ENCODE results near the gene NEK11.

DNA sequence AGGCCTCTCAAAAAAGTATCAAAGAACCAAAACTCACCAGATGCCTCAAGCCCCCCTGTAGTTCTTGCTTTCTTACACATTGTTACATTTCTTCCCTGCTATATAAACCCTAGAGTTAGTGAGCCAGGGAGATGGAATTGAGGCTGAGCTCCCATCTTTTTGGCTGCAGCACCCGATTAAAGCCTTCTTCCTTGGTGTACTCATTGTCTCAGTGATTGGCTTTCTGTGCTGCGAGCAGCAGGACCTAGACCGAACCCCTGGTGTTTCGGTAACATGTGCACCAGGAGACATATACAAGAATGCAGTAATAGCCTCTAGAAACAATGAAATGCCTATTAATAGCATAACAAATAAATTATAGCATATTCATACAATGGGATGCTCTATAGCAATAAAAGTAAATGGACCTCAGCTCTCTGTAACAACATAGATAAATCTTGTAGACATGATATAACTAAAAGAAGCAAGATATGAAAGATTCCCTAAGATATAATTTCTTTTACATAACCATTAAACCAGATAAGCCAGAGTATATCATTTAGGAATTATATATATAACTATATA, 174.0 kb downstream of the NEK11 start:
- TF ChIP-seq, protein P1, sequence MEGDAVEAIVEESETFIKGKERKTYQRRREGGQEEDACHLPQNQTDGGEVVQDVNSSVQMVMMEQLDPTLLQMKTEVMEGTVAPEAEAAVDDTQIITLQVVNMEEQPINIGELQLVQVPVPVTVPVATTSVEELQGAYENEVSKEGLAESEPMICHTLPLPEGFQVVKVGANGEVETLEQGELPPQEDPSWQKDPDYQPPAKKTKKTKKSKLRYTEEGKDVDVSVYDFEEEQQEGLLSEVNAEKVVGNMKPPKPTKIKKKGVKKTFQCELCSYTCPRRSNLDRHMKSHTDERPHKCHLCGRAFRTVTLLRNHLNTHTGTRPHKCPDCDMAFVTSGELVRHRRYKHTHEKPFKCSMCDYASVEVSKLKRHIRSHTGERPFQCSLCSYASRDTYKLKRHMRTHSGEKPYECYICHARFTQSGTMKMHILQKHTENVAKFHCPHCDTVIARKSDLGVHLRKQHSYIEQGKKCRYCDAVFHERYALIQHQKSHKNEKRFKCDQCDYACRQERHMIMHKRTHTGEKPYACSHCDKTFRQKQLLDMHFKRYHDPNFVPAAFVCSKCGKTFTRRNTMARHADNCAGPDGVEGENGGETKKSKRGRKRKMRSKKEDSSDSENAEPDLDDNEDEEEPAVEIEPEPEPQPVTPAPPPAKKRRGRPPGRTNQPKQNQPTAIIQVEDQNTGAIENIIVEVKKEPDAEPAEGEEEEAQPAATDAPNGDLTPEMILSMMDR (IDR thresholded peaks at IDR 0.05), result no peak
- TF ChIP-seq EZH2phosphoT487 (IDR thresholded peaks at IDR 0.05), result no peak
